GM21786 (cell line): ENCODE results near the gene CTU2.

Source experiments
- ATAC-seq: cut with Tn5 transposase; IDR thresholded peaks from one replicate; pipeline ENCODE4 v1.9.1; 2021; ENCODE audit not compliant: unreplicated experiment

CTU2 gene

DNA sequence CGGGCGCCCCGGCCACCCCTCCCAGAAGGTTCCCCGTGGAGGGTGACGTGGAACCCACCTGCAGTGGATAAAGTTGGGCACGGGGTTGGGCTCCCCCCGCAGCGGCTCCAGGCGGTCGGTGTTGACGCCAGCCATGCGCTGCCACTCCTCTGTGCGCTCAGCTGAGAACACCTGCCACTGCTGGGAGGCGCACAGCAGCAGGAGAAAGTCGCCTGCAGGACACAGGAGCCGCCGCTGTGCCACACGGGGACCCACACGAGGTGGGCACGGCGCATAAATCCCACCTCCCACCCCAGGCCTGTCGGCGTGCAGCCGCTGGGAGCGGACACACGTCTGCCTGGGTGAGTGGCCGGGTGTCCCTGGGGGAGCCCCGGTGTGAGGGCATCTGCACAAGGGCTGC lies 20.7 kb downstream of the CTU2 start:
- no peak for ATAC-seq

DNA sequence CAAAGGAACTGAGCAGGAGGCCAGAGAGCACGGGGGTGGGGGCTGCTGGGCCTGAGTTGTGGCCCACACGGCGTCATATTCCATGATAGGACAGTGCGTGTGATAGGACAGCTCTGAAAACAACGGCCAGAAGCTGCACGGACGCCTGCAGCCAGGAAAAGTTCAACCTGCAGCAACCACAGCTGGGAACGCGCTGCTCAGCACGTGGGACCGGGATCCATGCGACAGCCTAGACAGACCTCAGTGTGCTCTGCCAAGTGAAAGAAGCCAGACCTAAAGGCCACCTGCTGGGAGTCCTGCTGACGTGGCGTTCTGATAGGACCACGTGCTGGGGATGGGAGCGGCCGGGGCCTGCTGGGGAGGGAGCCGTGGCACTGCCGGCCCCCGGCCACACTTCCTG lies 21.6 kb downstream of the CTU2 start:
- ATAC-seq, result no peak

DNA sequence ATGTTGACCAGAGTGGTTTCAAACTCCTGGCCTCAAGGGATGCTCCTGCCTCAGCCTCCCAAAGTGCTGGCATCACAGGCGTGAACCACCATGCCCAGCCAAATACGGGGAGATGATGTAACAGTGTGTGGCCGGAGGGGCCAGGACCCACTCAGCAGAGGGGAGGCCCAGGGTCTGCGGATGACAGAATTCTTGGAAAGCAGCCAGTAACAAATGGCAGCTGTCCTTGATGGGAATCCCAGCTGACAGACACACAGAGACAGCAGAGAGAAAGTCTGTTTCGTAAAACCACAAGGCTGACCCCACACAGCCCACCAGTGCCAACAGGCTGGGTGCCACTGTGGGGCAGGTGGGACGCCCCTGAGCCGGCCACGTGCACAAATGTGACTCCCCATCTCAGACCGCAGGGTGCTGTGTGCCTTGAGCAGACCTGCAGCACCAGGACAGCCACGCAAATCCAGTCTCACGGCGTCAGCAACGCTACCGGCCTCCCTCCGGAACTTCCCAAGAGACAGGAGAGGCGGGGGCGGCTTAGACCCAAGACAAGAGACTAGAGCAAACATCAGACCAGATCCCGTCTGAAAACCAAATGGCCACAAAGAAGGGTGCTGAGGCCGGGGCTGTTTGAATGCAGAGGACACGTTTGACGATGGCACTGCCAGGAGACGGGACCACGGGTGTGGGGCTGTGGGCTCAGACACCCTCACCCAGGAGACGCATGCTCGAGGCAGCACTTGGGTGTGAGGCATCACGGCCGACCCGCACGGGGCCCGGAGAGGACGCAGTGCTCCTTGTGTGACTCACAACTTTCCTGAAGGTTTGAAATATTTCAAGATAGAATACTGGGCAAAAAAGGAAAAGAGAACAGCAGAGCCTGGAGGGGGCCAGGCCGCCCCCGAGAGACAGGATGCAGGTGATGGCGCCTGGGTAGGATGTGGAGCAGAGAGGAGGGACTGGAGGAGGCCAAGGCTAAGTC lies 24.6 kb downstream of the CTU2 start:
- no peak for ATAC-seq

DNA sequence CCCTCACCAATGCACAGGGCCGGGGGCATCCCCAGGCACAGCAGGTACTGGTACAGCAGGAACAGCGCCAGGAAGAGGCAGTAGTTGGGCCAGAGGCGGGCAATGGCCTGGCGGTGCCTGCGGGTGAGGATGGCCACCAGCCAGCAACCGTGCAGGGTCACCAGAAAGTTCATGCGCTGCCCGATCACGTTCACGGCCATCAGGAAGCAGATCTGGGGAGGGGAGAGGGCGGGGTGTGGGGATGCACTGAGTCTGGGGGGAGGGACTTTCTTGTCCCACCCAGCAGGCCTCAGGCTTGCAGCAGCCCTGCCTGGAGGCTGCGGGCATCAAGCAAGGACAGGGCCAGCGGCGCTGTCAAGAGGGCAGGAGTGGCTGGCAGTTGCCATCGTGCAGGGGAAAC lies 25.4 kb downstream of the CTU2 start:
- no peak for ATAC-seq

DNA sequence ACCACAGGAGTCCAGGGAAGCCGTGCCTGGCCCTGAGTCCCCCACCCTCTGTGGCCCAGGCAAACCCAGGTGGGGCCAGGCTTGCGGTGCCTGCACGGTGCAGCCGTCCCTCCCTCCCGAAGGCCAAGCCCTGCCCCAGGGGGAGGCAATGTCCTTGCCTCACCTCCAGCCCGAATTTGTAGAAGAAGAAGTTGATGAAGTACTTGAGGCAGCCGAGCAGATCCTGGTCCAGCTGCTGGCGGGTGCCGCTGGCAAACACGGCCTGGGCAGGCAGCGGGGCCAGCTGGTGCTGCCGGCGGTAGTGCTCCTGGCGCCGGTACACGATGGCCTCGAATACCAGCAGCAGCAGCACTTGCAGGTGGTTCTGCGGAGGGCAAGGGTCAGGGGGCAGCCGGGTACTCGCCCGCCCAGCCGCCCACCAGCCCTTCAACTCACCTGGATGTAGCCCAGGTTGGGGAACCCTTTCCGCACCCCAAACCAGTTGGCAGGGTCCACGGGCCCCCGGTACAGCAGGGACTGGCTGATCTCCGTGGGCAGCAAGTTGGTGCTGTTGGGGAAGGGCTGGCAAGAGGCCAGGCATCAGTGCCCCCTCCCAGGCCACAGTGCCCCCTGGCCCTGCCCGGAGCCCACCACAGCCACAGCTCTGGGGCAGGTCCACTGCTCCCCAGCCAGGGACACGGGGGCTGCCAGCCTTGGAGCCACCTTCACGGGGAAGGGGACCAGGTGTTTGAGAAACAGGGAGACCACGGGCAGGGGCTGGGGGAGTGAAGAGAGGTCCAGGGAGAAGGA lies 26.1 kb downstream of the CTU2 start:
- no peak for ATAC-seq

DNA sequence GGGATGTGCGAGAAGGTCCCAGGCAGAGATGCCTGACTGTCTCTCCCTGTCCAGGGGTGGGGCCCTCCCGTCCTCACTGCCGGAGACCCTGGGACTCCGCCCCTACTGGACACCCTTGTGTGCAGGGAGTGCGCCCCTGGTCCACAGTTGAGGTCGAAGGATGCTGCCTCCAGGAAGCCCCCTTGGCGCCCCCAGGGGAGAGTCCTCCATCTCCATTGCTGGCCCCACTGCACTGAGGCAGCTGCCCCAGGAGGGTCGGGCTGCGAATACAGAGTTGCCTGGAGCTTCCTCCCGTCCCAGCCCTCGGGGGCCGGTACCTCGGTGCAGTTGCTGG lies 26.6 kb downstream of the CTU2 start:
- ATAC-seq, result no peak

DNA sequence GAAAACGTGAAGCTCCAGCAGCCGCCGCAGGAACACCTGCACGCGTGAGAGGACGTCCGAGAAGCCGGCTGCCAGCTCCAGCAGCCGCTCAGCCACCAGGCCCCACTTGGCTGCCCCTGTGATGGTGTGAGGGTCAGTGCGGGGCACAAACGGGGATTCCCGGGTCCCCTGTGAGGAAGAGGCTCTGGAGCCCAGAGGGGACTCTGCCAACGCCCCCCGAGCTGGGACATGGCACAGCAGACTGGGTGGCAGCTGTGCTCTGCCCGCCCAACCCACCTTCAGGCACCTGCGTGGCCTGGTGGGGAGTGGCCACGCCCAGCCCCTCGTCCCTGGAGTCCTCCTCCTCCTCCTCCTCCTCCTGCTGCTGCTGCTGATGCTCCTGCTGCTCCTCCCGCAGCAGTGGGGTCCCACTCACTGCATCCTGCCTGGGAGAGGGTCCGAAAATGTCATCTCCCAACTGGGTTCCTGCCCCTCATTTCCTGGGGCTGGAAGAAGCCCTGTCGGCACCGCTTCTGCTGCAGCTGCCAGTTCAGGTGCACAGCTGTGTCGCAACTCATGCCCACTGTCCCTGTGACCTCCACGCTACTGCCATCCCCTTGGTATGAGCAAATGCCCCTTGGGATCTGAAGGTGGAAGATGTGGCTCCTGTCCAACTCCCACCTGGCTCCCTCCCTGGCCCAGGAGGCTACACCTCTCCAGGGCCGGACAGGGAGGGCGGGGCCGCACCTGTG lies 27.5 kb downstream of the CTU2 start:
- ATAC-seq, result no peak

DNA sequence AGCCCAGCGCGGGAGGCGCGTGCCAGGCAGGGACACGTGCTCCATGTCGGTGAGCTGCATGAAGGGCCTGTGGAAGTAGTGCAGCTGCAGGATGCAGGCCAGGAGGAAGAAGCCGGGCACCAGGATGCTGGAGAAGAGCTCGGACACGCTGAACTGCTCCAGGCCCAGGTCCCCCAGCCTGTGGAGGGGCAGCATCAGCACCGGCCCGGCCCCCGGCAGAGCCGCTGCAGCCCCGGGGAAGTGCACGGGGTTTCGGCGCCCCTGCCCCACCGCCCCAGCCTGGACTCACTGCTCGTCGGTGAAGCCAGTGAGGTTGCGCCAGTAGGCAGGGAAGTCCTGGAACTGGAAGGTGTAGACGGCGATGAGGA lies 28.0 kb downstream of the CTU2 start:
- ATAC-seq, result no peak

DNA sequence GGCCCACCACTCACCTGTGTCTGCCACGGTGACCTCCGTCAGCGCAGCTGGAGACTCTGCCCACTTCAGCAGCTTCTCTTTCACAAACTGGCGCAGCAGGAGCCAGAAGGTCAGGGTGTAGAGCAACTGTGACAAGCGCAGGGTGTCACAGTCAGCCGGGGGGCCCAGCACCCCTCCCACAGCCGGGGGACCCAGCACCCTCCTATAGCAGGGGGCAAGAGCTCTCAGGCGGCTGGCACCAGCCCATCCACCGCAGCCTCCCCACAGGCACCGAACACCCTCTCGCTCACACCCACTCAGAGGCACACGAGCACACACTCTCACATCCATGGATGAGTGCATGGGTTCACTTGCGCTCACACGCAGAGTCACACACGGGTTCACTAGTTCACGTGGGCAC lies 28.8 kb downstream of the CTU2 start:
- no peak for ATAC-seq

DNA sequence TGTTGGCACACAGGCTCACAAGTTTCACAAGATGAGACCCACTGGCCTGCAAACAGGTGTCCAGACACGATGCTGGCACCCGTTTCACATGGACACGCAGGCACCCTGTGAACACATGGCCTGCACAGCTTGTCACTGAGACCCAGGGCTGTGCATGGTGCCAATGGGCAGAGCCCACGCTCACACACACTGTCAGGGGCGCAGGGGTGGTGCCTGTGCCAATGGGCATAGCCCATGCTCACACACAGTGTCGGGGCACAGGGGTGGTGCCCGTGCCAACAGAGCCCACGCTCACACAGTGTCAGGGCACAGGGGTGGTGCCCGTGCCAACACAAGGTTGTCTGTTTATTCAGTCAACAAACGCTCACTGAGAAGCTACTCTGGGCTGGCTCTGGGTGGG lies 29.3 kb downstream of the CTU2 start:
- no peak for ATAC-seq

DNA sequence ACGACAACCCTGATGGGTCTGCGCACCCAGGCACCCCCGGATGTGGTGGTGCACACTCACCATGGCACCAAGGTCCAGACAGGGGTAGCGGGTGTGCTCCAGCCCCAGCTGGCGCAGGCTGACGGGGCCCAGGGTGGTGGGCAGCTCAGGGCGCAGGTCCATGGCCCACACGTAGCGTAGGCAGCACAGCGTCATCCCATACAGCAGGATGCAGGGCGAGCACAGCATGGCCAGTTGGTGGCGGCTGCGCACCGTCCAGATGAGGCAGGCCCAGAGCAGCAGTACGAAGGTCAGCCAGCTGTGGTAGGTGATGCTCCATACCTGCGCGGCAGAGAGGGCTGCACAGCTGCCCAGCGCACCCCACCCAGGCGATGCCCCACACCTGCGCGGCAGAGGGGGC lies 29.8 kb downstream of the CTU2 start:
- no peak for ATAC-seq

DNA sequence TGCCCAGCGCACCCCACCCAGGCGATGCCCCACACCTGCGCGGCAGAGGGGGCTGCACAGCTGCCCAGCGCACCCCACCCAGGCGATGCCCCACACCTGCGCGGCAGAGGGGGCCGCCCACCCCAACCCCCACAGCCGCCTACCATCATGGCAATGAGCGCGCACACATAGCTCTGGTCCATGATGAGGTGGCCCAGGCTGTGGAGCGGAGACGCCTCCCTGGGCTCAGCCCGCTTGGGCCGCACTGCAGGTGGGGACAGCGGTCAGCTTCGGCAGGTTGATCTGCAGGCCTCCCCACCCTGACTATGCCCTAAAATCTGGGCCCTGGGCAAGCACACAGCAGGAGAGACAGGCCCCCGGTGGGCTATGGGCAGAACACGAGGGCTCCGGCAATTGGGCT lies 30.2 kb downstream of the CTU2 start:
- no peak for ATAC-seq

DNA sequence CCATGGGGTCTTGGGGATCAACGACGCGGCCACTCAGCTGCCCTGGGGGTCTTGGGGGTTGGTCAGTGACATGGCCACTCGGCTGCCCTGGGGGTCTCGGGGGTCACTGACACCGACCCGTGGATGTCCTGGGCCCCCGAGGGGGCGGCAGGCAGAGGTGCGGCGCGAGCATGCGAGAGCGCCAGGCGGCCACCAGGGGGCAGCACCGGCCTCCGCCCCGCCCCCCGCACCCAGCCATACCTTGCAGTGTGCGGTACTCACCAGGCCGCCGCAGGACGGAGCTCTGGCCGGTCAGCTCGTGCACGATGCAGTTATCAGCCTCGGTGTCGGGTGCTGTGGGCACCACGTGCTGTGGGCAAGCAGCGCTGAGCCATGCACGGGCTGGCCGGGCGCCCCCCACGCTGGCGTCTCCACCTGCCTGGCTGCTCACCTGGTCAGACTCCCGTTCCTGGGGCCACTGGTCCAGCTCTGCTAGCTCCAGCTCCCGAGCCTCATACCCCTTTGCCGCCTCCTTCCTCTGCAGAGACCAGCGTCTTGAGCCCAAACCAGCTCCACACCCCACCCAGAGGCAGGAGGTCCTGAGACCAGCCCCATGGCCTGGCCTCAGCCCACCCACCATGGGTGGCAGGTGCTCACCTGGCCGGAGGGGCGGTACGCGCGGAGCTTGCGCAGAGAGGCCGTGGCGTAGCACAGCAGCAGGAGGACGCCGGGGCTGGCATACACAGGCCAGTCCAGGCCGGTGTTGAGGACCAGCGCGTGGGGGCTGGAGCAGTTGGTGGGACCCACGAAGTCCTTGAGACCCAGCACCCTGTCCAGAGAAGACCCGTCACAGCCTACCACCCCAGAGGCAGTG lies 31.2 kb downstream of the CTU2 start:
- ATAC-seq, result peak; percentile 69

DNA sequence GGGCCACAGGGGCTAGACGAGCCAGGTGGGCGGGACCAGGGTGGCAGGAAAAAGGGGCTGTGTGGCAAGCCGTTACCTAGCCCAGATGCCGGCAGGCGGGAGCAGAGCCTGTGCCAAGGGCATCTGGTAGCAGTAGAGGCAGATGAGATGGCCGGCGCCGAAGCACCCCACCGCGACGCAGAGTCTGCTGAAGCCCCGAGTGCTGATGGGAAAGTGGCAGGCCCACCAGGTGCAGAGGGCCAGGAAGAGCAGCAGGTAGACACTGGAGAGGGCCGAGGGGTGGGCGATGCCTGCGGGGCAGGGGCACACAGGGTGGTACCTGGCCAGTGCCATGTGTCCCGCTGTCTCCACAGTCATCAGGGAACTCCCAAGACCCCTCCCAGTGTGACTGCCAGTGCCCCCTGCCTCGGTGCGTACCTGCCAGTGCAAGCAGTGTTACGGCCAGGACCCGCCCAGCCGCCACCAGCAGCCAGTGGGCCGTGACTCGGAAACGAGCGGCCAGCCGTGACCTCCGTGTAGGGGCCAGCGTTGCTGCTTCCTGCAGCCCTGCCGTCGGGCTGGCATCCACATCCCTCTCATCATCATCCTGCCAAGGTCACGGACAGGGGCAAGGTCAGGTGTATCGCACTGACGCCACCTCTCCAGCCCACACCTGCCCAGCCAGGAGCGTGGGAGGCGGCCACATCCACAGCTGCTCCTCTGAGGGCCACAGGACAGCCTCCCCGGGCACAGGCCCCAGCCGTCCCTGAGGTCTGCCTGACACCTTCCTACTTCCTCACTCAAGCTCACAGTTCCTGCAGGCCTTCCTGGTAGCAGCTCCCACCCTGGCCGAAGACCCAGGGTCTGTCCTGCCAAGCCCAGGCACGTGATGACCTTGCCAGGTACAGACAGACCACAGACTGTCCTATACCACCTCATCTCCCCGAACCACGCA lies 32.1 kb downstream of the CTU2 start:
- ATAC-seq, result no peak

DNA sequence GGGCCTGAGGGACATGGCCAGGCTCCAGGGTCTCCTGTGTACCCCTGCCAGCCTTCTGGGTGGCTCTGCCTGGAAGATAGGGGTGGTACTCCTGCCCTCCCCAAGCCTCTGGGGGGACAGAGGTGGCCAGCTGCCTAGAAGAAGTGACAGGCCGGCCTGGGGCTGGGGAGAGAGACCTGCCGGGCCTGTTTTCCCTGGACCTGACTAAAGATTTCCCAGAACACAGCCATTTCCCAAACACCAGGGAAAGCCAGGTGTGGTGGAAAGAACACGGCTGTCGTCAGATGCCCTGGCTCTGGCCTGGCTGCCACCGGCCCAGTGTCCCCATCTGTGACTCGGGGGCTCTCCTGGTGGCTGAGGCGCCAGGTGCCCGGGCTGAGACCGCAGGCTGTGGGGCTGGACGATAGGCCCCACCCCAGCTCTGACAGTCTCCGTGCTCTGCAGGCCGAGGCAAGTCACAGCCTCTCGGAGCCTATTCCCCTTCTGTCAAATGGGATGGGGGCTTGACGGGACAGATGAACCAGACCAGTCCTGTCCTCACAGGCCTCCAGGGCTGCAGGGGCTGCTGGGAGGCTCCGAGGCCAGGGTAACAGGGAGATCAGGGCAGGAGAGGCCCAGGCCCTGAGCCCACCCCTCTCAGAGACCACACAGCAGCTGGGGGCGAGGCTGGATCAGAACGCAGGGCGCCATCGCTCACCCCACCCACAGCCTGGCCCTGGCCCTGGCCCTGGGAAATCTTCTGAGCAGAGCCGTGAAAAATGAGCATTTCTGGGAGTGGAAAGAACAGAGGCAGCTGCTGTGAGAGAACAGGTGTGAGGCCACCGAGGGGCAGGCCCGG lies 33.1 kb downstream of the CTU2 start:
- ATAC-seq, result no peak

DNA sequence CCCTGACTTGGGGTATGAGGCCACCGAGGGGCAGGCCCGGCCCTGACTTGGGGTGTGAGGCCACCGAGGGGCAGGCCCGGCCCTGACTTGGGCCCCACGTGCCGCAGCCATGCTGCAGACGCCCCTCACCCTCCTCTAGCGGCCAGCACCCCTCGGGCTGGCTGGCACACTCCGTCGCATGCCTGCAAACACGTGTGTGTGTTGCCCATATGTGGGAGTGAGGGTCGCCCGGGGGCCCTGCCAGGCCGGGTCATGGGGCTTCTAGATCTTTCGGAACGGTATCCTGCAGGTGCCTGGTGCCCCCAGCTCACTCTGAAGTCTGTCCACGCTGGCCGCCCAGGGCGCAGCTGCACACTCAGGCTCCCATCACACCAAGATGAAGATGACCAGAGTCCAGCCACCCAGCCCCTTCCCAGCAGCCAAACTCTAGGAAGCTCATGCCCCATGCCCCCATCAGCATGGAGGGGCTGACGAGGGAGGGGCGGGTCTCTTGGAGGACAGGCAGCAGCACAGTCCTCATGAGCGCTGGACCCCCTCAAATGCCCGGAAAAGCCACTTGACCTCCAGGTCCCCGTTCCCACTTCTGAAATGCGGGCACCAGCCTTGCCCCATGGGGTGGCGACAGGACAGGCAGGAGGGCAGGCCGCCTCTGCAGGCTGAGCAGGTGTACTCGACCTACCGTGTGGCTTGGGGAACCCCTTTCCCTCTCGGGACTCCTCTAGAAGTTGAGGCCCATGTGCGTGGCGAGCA lies 33.8 kb downstream of the CTU2 start:
- ATAC-seq, result no peak

DNA sequence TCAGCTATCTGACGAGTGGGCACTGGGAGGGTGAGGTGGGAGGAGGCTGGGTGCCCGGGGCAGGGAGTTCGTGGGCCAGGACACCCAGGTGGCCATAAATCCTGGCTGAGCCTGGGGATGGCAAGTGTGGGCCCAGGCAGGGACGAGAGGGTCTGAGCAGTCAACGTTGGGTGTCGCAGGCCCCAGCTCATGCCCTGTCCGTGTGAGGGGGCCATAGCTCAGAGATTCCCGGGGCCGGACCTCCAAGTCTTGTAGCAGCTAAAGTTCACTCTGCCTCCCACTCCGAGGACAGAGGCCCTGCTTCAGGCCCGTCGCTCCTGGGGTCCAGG lies 34.4 kb downstream of the CTU2 start:
- ATAC-seq, result no peak

DNA sequence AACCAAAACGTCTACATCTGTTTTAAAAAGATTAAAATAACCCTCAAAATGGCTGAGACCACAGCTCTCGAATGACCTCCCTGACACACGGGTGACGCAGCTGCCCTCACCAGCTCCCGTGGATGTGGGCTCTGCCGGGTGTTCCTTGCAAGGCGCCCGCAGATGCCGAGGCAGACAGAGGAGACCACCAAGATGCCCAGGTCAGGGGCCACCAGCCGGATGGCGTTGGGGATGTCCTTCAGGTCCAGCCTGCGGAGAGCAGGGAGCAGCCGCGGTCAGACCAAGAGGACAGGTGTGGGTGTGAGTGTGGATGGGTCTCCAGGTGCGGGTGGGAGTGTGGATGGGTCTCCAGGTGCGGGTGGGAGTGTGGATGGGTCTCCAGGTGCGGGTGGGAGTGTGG lies 35.1 kb downstream of the CTU2 start:
- ATAC-seq, result no peak
